Measurements from ENCODE around the gene RNH1. TPM values are rescaled to one million over a fixed set of nuclear protein-coding genes. Genes with fewer than 3 reads are reported as not detected.

Gene RNH1
- total RNA-seq, 2 experiments from 2014 or later, result 65.5 to 65.7 TPM

DNA sequence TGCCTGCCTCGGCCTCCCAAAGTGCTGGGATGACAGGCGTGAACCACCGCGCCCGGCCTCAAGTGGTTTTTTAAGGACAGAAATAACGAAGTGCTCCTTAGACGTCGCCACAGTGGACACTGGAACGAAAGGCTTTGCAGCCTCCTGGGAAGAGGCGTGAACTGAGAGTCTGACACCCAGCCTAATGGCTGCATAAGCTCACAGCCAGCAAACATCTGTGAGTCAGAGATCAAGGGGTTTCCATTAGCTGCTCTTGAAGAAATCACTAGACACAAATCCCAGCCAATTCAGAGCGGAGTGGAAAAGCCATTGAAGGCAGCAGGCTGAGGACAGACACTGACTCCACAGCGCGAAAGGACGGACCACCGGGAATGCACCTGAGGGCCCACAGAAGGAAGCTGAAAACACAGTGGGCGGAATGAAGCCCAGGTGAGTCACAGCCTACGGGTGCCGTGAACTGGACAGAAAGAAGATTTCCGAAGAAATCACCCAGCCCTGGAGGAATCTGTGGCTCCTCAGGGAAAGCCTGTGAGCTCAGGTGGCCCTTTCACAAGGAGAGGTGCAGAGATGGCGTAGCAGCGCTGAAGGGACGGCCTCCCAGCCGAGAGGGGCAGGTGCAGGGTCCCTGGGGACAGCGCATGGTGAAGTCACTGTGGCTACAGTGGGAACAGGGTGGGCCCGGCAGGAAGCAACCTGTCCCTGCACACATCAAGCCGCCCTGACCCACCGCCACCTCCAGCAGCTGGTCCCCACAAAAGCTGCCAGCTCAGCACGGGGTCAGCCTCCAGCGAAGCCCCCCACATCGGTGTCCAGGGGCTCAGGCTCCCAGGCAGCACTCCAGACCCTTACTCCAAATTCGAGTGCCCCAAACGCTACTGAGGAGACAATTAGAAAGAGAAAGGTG, 41.9 kb upstream of the RNH1 start:
- Histone ChIP-seq H3K9me2 (ENCODE audit: insufficient read depth, low read length) (no peaks in the 10 kb centered on the region), H3K36me3 (ENCODE audit: insufficient read depth, low read length) (no peaks in the 10 kb centered on the region), H3K4me2 (ENCODE audit: low read length) (peak overlapping the region; percentile 27; the same call in 1 of the 2 replicates), H3K79me2 (ENCODE audit: insufficient read depth, low read depth, low read length) (no peaks in the 10 kb centered on the region), H3K27ac (ENCODE audit: low read depth, low read length, poor library complexity, severe bottlenecking) (no peak overlapping the region), H2AFZ (ENCODE audit: low read length) (no peak overlapping the region), H3K4me3 (ENCODE audit: low read depth, low read length, poor library complexity, severe bottlenecking) (no peak overlapping the region), H4K20me1 (ENCODE audit: insufficient read depth, low read length) (no peaks in the 10 kb centered on the region), H3K4me1 (ENCODE audit: insufficient read depth, low read length, poor library complexity, severe bottlenecking) (peaks cover 12% of the 10 kb centered on the region), H3K9me3 (ENCODE audit: low read length) (no peaks in the 10 kb centered on the region)
- peak; percentile 65 for DNase-seq (ENCODE audit: low spot score)
- no TSS peak for BruUV-seq (replicated peaks)
- ChIA-PET POLR2A (interaction anchor here (0.7 kb wide), 1 partner anchor 27 kb away, joined by 3 read pairs; no protein-coding TSS in a partner anchor), CTCF (ENCODE audit: unreplicated experiment) (interaction anchor here (0.6 kb wide), 1 partner anchor 133 kb away, joined by 4 read pairs; no protein-coding TSS in a partner anchor)
- intact Hi-C loops (cut with micrococcal nuclease; ENCODE audit: unreplicated experiment), result no loop called here
- TF ChIP-seq, protein P1, sequence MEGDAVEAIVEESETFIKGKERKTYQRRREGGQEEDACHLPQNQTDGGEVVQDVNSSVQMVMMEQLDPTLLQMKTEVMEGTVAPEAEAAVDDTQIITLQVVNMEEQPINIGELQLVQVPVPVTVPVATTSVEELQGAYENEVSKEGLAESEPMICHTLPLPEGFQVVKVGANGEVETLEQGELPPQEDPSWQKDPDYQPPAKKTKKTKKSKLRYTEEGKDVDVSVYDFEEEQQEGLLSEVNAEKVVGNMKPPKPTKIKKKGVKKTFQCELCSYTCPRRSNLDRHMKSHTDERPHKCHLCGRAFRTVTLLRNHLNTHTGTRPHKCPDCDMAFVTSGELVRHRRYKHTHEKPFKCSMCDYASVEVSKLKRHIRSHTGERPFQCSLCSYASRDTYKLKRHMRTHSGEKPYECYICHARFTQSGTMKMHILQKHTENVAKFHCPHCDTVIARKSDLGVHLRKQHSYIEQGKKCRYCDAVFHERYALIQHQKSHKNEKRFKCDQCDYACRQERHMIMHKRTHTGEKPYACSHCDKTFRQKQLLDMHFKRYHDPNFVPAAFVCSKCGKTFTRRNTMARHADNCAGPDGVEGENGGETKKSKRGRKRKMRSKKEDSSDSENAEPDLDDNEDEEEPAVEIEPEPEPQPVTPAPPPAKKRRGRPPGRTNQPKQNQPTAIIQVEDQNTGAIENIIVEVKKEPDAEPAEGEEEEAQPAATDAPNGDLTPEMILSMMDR (conservative IDR thresholded peaks at IDR 0.05; ENCODE audit: low read length), result no peak
- no peak for TF ChIP-seq EZH2phosphoT487 (IDR thresholded peaks at IDR 0.05; ENCODE audit: borderline replicate concordance, low read depth, low read length)

DNA sequence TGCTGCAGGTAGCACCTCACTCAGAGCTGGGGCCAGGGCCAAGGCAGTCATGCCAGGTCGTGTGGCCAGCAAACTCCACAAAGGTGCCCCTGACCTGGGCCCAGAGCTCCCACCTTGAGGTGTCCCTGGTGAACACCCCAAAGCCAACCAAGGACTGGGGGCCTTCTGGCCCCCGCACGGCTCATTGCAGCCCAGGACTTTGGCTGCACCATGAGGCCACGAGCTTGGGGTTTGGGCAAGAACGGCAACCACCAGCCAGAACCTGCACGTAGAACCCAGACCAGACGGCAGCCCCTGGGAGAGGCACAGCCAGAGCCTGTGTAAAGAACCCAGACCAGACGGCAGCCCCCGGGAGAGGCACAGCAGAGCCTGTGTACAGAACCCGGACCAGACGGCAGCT, 38.1 kb upstream of the RNH1 start:
- CTCF ChIA-PET (ENCODE audit: unreplicated experiment), result no interaction called here
- Histone ChIP-seq H3K27ac (ENCODE audit: low read depth, low read length, poor library complexity, severe bottlenecking) (no peak overlapping the region), H3K79me2 (ENCODE audit: insufficient read depth, low read depth, low read length) (no peaks in the 10 kb centered on the region), H3K4me2 (ENCODE audit: low read length) (no peak overlapping the region), H2AFZ (ENCODE audit: low read length) (no peak overlapping the region), H3K36me3 (ENCODE audit: insufficient read depth, low read length) (no peaks in the 10 kb centered on the region), H3K9me2 (ENCODE audit: insufficient read depth, low read length) (no peaks in the 10 kb centered on the region), H3K9me3 (ENCODE audit: low read length) (no peaks in the 10 kb centered on the region), H3K4me3 (ENCODE audit: low read depth, low read length, poor library complexity, severe bottlenecking) (no peak overlapping the region), H3K4me1 (ENCODE audit: insufficient read depth, low read length, poor library complexity, severe bottlenecking) (peaks cover 12% of the 10 kb centered on the region), H4K20me1 (ENCODE audit: insufficient read depth, low read length) (no peaks in the 10 kb centered on the region)
- intact Hi-C loops (cut with micrococcal nuclease; ENCODE audit: unreplicated experiment), result no loop called here
- no peak for DNase-seq (ENCODE audit: low spot score)
- POLR2A ChIA-PET, result interaction anchor here (0.7 kb wide), 1 partner anchor 374 kb away, joined by 3 read pairs; no protein-coding TSS in a partner anchor
- BruUV-seq (replicated peaks), result no TSS peak
- TF ChIP-seq, protein P1 (conservative IDR thresholded peaks at IDR 0.05; ENCODE audit: low read length), result no peak
- no peak for TF ChIP-seq EZH2phosphoT487 (IDR thresholded peaks at IDR 0.05; ENCODE audit: borderline replicate concordance, low read depth, low read length)

DNA sequence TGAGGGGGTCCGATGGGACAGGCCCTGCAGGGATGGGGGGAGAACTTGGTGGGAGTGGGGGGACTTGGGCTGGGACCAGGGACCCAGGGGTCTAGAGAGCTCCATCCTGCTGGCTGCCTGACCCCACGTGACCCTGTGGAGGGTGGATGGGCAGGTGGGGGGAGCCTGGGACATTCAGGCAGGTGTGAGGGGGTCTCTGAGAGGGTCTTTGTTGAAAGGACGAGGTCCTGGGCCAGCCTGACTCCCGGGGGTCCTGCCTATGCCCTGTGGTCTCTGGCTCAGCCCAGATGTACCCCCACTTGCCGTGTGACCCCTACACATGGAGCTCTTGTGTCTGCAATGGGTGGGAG, 37.8 kb upstream of the RNH1 start:
- intact Hi-C loops (cut with micrococcal nuclease; ENCODE audit: unreplicated experiment), result no loop called here
- BruUV-seq (replicated peaks), result no TSS peak
- ChIA-PET CTCF (ENCODE audit: unreplicated experiment) (interaction anchor here (0.5 to 0.6 kb wide), 2 partner anchors 28 to 277 kb away, joined by 3 to 4 read pairs; no protein-coding TSS in a partner anchor), POLR2A (interaction anchor here (0.7 kb wide), 1 partner anchor 374 kb away, joined by 3 read pairs; no protein-coding TSS in a partner anchor)
- H3K4me1 ChIP-seq (ENCODE audit: insufficient read depth, low read length, poor library complexity, severe bottlenecking), result peaks cover 12% of the 10 kb centered on the region
- no peaks in the 10 kb centered on the region for H3K36me3 ChIP-seq (ENCODE audit: insufficient read depth, low read length)
- no peak overlapping the region for H3K4me3 ChIP-seq (ENCODE audit: low read depth, low read length, poor library complexity, severe bottlenecking)
- TF ChIP-seq, protein P1 (conservative IDR thresholded peaks at IDR 0.05; ENCODE audit: low read length), result no peak
- TF ChIP-seq EZH2phosphoT487 (IDR thresholded peaks at IDR 0.05; ENCODE audit: borderline replicate concordance, low read depth, low read length), result no peak
- no peaks in the 10 kb centered on the region for H3K79me2 ChIP-seq (ENCODE audit: insufficient read depth, low read depth, low read length)
- DNase-seq (ENCODE audit: low spot score), result no peak
- H3K4me2 ChIP-seq (ENCODE audit: low read length), result no peak overlapping the region
- H3K27ac ChIP-seq (ENCODE audit: low read depth, low read length, poor library complexity, severe bottlenecking), result no peak overlapping the region
- H3K9me2 ChIP-seq (ENCODE audit: insufficient read depth, low read length), result no peaks in the 10 kb centered on the region
- no peaks in the 10 kb centered on the region for H3K9me3 ChIP-seq (ENCODE audit: low read length)
- no peaks in the 10 kb centered on the region for H4K20me1 ChIP-seq (ENCODE audit: insufficient read depth, low read length)
- no peak overlapping the region for H2AFZ ChIP-seq (ENCODE audit: low read length)

Measured in OCI-LY7 (cell line).